Measurements from ENCODE around the gene SIGLEC8. TPM values are rescaled to one million over a fixed set of nuclear protein-coding genes. Genes with fewer than 3 reads are reported as not detected.

SIGLEC8 gene
- total RNA-seq, result not detected in 2 replicates

GRCh38 chr19:51458051-51458645, at the start of gene SIGLEC8:
TSS of gene SIGLEC8 (minus strand) at chr19:51458454. CDS start at chr19:51458387, 67 bp downstream.

GRCh38 chr19:51501594-51502263, 43.5 kb upstream of the SIGLEC8 start, which contains the start of gene SIGLEC12:
TSS of gene SIGLEC12 (minus strand) at chr19:51501800. CDS start at chr19:51501733, 67 bp downstream.

GRCh38 chr19:51478381-51479234, 20.4 kb upstream of the SIGLEC8 start, which contains the start of gene CEACAM18:
TSS of gene CEACAM18 (plus strand) at chr19:51478539.

GRCh38 chr19:51417107-51417809, 41.0 kb downstream of the SIGLEC8 start, which contains the start of gene SIGLEC10:
TSS of gene SIGLEC10 (minus strand) at chr19:51417642. CDS start at chr19:51417581, 61 bp downstream.

Small RNAs within 50 kb of the gene (small RNA-seq; reads per million reads assigned to genes)
- gene AC020914.3 (ENCODE audit: low replicate concordance), result not detected
- not detected for gene AC020914.5 (ENCODE audit: low replicate concordance)

Other genes starting within 250 kb of the SIGLEC8 start
- not detected in 2 replicates for gene CD33, start 233.4 kb downstream of the SIGLEC8 start, total RNA-seq
- gene SIGLECL1, start 207.4 kb downstream of the SIGLEC8 start, total RNA-seq, result not detected in 2 replicates
- not detected in 2 replicates for gene IGLON5, start 146.8 kb downstream of the SIGLEC8 start, total RNA-seq
- 0.88 and 1.4 TPM in 2 replicates for gene VSIG10L, start 116.3 kb downstream of the SIGLEC8 start, total RNA-seq
- gene ETFB, start 92.1 kb downstream of the SIGLEC8 start, total RNA-seq, result 51.1 and 111 TPM in 2 replicates
- gene CLDND2, start 89.5 kb downstream of the SIGLEC8 start, total RNA-seq, result not detected in 2 replicates
- not detected in 2 replicates for gene NKG7, start 85.8 kb downstream of the SIGLEC8 start, total RNA-seq
- not detected in 2 replicates for gene LIM2, start 70.5 kb downstream of the SIGLEC8 start, total RNA-seq
- not detected in 2 replicates for gene C19orf84, start 67.9 kb downstream of the SIGLEC8 start, total RNA-seq
- gene SIGLEC10, start 40.8 kb downstream of the SIGLEC8 start, total RNA-seq, result 0.14 TPM in 1 of 2 replicates, not detected in the other
- gene CEACAM18, start 20.1 kb upstream of the SIGLEC8 start, total RNA-seq, result not detected in 2 replicates
- gene SIGLEC12, start 43.3 kb upstream of the SIGLEC8 start, total RNA-seq, result not detected in 2 replicates
- gene SIGLEC6, start 73.2 kb upstream of the SIGLEC8 start, total RNA-seq, result not detected in 2 replicates
- 8.5 and 31.2 TPM in 2 replicates for gene ZNF175, start 112.8 kb upstream of the SIGLEC8 start, total RNA-seq
- not detected in 2 replicates for gene SIGLEC5, start 171.9 kb upstream of the SIGLEC8 start, total RNA-seq
- gene SIGLEC14, start 188.4 kb upstream of the SIGLEC8 start, total RNA-seq, result not detected in 2 replicates
- 9.9 and 17.1 TPM in 2 replicates for gene SPACA6, start 234.9 kb upstream of the SIGLEC8 start, total RNA-seq